CD4-positive, alpha-beta T cell treated with Interleukin-6 for 4 hours (primary cell): ENCODE results near the gene HFE.

Experiments
- DNase-seq: peaks from one replicate; pipeline ENCODE4 v3.0.0-alpha.2; 2020; ENCODE audit warnings: mixed read lengths

The HFE gene

DNA sequence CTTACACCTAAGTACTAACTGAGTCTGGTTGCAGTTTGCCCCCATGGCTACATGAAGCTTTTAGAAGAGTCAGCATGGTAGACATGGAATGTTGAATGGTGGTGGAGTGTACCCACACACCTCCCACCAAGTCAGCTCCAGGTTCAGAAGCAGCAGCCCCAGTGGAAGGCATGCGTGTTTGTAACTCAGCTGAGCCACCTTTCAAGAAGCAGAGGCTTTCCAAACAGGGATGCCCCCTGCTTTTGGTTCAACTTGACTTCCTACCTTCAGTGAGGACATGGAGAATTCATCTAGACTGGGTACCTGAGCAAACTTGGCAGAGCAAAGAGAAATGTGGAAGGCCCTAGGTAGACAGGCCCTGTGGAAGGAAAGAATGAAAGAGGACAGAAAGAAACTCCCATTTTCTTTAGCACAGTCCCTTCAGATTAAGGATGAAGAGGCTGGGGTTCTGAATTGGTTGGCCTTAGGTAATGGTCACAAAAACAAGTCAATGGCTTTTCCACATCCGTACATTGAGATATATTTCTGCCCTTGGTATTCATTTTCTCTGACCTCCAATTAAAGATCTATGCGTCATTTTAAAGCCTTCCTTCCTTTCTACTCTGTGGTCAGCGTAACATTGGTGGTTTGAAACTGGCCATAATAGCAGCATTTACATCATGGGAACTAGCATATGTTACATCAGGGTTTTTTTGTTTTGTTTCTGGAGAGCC, 53.2 kb downstream of the HFE start:
- DNase-seq, result no peak

DNA sequence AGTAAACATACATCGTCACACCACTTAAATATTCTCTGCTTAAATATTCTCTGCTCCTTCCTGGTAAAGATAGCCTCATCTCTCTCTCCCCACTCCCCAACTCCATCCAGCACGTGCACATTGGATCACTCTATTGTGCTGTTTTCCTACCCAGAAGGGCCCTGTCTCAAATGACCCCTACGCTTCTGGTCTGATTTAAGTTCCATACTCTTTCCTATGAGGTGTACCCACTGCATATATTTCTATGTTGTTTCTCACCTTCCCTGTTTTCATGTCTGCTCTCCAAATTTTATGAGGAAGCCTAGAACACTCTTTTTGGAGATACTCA, 53.7 kb downstream of the HFE start:
- DNase-seq, result no peak

DNA sequence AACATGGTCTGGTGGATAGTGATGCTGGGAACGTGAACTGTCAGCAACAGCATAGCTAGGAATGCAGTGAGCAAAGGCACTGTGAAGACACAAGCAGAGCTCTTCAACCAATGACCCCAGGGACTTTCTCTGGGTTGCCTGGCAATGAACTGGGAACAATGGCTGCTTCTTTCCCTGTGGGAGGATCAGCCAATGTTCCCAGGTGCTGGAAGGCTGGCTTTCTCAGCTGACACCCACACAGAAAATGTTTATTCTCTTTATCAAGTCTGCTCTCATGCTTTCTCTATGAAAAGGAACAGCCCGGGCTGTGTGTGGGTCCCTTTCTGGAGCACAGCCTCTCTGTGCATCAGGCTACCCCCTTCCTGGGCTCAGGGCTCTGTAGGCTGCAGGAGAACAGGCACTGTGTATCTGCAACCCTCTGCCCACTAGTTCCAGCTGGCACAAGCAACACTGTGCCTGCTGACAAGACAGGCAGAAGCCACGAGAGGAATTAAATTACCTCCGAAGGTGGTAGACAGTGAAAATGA, 54.2 kb downstream of the HFE start:
- no peak for DNase-seq

DNA sequence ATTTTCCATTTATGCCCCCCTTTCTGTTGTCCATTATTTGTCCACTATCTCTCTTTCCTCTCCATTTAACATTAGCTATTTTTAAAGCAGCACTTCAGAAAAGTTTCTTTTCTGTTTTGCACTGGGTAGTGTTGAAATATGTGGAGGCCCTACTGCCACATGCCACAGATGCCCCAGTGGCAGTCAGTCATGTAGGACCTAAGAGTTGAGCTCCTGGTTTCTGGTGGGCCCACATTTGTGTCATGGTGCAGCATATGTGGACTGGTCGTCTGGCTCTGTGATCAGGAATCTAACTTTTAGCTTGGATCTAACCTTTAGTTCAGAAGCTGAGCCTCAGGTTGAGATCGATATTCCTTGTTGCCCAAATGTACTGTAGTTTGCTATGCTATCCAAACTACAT, 54.8 kb downstream of the HFE start:
- no peak for DNase-seq
